GM18867 (cell line): ENCODE results near the gene ELFN2.
"Not testable (repeated sequence)": the region's sequence is repeated elsewhere in the genome, so short reads cannot be mapped to it uniquely, and the experiment has no call there.

Source experiments
- ATAC-seq: cut with Tn5 transposase; IDR thresholded peaks from one replicate; pipeline ENCODE4 v1.9.1; 2021; ENCODE audit warnings: mild to moderate bottlenecking, moderate library complexity; ENCODE audit not compliant: unreplicated experiment

Gene ELFN2

DNA sequence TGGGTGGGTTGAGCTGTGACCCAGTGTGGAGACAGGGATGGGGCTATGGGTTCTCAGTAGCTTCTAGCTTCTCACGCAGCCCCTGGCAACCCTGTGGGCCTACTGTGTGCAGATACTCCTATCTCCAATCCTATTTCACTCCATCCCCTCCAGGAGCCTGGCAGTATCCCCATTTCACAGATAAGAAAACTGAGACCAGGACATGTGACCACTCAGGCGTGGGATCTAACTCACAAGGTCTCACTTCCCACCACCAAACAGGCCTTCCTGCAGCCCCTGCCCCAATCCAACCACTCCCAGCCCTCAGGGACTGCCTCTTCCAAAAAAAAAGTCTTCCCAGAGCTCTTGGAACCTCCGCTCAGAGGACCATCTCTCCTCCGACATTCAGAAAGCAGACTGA lies 15.6 kb downstream of the ELFN2 start:
- ATAC-seq, result no peak

DNA sequence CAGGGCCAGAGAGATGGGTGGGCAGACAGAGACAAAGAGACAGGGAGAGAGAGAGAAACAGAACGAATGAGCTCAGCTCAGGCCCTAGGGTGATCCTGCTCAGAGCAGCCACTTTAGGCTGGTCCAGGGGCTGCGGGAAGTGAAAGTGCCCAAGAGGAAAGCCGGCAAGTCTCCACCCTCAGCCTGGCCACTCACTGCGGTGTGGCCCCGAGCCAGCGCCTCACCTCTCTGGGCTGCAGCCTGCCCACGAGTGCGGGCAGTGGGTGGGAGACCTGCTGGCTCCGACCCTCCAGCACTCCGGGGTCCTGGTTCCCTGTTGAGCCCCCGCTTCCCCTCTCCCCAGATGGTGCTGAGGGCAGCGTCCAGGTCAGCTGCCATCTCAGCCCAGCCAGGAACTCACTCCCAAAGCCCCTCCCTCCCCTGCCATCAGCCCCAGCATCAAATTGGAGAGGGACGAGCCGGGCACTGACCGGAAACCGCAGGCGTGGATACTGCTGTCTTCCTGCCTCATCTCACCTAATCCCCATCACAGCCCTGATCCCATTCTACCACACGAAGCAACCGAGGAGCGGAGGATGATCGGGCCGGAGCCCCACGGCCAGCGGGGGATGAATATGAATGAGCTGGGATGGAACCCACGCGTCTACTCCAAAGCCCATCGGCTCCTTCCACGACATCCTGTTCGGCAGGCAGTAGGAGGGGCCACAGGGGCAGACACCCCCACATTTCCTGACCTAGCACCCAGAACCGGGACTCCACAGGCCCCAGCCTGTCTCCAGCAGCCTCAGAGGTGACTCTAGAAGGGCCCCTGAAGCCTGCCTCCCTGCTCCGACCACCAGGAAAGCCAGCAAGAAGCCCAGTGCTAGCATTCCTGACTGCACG lies 16.9 kb downstream of the ELFN2 start:
- no peak for ATAC-seq

DNA sequence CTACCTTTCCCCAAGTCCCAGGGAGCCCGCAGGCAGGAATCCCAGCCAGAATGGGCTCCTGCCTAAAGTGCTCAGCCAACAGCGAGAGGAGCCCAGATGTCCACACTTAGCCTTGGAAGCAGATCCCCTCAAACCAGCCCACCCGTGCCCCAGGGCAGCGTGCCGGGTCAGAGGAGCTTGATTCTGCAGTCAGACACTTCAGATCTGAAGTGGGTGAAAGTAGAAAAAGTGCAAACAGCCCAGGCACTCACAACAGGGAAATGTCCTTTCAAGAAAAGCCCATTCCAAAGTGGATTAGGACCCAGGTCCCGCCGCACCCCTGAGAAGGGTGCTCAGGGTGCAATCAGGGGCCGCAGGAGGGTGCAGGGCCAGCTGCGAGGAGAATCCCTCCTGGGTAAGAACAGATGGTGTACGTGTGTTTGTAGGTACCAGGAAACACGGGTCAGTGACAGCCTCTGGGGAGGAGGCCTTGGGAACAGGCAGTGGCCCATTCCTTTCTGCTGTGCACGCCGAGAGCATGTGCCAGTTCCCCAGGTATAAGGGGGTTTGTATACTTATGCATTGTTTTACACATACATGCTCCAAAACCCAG lies 17.7 kb downstream of the ELFN2 start:
- ATAC-seq, result no peak

DNA sequence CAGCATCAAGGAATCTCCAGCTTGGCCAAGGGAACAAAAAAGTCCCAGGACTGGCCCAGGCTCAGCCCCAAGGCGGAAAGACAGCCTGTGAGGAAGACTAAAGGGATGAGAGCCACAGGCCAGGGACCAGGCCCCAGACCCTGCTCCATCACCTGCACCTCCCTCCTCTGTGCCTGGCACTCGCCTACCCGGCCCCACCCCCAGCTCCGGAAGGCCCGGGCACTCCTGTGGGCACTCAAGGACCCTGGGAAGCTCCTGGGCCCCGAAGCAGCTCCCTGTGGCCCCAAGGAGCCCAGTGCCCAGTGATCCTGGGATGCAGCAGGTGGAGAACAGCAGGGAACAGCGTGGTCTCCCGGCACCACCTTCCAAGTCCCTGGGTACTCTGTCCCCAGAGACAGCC lies 18.2 kb downstream of the ELFN2 start:
- no peak for ATAC-seq

DNA sequence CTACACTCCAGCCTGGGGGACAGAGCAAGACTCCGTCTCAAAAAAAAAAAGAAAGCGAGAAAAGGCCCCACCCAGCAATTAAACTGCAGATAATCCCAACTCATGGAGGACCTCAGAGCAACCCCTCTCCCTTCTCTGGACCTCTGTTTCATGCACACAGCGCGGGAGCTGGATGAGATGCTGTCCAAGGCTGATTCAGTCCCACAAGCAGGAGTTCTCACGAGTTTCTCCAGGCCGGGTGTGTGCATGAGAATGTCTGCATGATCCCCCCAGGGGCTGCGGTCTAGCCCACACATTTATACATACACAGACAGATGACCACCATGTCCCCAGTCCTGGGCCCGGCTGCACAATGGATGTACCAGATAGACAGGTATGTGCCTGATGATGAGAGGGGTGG lies 19.4 kb downstream of the ELFN2 start:
- no peak for ATAC-seq

DNA sequence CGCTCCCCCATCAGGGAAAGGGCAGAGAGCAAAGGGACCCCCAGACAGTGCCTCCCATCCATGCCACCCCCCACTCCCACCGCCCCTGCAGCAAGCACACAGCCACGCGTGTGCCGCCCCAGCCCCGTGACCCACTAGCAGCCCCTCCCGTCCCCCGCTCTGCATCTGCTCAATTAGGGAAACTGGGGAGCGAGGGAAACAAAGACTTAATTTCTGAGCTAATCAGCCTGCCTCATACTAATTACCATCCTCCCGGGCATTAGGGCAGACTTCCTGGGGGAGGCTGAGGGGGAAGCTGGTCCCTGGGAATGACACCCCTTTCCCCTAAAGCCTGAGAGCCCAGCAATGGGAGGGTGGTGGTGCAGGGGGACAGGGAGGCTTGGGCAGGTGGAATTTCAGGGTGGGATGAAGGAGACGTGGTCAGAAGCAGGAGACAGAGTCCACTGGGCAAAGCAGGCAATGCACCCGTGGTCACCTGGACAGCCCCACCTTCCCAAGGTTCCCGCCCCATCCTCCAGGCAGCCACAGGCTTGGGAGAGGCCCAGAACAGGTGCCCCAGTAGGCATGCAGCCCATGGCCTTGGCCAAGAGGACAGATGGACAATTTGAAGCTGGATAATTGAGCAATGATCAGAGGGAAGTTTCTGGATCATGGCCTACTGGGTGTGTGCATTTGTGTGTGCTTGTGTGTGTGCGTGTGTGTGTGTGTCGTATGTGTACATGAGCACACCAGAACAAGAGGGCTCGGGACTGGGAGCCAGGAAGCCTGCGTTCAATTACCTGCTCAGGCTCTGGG lies 20.6 kb downstream of the ELFN2 start:
- ATAC-seq, result no peak

DNA sequence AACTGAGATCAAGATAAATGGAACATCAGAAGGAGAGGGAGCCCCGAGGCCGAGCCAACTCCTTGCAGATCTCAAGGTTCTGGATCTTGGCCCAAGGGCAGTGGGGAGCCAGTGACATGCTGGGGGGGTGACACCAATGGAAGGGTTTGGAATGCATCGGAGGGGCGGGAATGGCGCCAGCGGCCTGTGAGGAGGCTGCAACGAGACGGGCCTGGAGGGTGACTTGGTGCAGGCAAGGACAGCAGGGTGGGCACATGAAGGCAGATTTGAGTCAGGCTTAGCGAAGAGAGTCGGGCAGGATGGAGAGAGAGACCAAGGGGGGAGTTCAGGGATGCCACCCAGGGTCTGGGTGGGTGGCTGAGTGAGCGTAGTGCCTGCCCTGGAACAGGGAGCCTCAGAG lies 23.2 kb downstream of the ELFN2 start:
- no peak for ATAC-seq

DNA sequence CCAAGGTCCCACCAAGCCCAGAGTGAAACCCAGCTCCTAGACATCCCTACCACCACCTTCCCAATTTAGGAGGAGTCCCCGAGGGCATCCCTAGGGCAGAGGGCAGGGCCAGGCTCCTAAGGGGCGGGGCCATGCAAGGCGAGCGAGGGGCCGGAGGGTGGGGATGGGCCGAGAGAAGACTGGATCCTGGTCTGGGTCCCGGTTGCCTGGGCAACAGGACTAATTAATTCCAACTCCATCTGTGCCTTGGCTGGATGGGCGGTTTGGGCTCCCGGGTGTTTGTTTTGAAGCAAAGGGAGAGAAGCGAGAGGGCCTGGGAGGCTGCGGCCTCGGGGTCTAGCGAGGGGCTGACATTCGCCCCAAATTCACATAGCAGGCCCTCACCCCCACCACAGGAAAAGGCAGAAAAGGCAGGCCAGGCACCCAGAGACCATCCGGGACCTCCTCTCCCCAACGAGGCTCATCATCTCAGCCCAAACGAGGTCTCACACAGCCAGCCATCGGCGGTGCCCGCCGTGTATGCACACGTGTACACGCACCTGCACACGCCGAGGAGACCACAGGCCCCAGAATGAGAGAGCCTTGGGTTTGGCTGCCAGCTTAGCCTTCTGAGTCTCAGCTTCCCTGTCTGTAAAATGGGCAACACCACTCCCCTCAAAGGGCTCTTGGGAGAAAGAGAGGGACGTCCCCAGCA lies 23.9 kb downstream of the ELFN2 start:
- no peak for ATAC-seq

DNA sequence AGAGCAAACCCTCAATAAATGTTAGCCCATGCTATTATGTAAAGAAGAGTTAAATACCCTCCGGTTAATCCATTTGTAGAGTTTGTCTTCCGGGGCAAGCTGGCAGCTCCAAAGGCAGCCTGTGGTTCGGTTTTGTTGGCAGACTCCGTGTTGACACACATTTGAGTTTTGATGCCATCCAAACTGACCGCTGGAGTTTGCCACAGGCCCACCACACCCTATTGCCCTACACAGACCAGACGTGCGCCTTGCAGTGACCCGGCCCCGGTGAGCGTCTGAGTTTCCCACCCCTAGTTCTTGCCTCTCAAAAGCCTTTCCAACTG lies 25.1 kb downstream of the ELFN2 start:
- ATAC-seq, result no peak

DNA sequence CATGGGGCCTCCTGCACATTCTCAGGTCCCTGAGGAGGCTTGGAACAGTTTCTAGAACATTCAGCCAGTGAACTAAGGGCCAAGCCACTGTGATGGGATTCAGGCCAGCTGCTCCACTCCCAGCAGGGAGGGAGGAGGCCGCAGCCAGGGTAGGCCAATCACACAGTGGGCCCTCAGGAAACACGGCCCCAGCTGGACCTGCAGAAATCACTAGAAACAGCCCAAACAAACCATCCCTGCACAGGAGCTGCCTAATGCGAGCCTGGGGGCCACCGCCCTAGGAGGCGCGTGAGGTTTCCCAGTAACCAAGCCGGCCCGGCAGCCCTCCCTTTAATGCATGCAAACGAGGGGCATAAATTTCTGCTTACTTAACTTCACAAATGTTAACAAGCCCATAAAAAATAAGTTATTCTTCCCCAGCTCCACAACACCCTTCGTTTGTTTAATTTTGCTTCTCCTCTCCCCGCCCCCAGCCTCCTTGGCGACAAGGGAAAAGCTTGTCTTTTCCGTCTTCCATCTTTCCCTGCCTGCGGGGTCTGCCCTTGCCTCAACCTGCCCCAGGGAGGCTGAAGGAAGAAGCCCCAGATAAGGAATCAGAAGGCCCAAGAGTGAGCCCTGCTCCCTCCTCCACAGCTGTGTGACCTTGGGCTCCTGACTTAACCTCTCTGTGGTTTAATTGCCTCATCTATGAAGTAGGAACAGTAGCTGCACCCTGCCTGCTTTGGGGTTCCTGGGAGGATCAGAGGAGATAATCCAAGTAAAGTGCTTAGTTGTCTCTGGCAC lies 25.7 kb downstream of the ELFN2 start:
- ATAC-seq, result no peak

DNA sequence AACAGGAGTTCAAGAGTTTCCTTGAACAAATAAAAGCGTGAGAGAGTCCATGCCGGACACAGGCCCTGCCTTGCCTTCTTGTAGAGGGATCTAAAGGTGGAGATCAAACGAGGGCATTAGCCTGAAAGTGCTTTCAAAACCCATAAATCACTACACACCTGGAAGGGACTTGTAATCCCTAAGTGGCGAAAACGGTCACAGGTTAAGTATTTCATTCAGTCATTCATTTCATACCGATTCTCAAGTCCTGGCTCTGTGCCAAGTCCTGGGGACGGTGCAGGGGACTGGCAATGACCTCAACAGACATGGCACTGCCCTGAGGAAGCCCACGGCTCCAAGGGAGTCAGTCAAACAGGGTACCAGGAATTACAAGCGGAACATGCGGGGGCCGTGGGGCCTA lies 26.6 kb downstream of the ELFN2 start:
- ATAC-seq, result no peak

DNA sequence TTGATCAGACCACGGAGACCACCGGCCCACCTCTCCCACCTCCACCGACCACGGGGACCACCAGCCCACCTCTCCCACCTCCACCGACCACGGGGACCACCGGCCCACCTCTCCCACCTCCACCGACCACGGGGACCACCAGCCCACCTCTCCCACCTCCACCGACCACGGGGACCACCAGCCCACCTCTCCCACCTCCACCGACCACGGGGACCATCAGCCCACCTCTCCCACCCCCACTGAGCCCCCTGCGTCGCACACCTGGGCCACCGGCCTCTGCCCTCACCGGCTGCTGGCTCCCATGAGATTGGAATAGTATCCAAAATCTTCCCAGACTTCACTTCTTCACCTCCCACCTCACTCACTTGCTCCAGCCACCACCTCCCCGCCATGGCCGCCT lies 27.8 kb downstream of the ELFN2 start:
- ATAC-seq, result not testable (repeated sequence)

DNA sequence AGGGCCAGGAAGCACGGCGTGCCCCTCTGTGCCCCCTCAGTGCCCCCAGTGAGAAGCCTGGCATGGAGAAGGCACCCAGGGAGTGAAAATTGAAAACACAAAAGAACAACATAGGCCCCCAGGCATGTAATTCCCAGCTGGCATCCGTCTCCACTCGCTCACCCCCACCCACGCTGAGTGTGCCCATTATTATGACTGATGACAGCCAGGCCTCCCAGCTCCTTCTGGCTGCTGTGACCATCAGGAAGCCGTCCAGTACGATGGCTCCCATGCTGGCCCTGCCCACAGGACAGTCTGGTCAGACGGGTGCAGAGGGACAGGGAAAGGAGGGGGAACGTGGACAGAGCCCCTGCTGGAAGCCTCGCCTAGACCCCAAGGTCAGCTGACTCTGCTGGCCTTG lies 30.1 kb downstream of the ELFN2 start:
- no peak for ATAC-seq

DNA sequence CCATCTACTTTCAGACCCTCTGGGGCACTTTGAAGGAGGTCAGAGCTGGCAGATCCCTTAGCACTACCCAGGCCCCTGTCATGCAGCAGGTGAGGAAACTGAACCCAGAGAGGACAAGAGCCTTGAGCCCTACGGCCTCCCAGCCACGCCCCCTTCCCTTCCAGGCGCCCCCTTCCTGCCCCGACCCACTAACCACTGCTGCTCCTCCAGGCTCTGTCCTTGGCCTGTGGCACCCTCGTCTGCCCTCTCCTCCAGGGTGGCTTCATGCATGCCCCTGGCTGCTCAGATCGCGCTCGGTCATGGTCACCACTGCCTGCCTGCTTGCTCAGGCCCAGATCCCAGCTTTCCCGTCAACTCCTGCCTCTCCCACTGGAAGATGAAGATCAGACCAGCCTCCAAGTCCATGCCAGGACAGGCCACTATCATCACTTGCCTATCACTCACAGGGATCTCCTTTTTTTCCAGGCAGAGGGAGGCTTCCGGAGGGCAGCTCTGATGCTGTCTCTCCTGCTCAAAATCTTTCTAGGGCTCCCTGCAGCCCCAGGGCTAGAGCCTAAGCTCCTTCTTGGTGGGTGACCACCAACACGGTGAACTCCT lies 30.7 kb downstream of the ELFN2 start:
- no peak for ATAC-seq

DNA sequence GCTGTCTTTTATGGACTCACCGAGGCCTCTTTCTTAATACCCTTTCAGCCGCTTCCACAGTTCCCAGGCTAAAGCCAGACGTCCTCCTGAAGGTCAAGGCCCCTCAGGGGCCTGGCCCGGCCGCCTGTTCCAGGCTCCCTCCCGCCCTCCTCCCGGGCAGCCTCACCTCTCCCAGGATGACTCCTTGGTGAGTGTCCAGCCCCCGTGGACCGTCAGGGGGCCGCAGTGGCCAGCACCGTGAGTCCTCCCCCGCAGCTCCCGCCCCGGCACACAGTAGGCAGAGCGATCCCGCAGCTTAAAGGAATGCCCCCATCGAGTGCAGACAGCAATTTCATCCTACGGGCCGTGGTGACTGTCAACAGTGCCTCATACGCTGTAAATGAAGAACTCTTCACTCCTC lies 32.9 kb downstream of the ELFN2 start:
- ATAC-seq, result no peak

DNA sequence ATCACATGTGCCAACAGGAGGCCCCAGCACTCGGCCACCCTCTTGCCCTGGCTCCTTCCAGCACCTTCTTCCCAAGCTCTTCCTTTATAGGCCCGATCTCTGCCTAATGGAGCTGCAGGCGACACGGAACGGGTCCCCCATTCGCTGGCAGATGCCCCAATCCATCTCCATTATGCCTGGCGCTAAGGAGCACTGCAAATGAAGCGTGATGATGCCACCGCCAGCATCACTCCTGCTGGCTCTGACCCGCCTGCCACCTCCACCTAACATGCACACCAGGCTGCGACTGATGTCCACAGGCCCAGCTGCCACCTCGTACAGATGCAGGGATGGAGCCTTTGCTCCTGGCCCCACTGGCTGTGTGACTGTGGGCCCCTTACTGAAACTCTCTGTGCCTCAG lies 33.5 kb downstream of the ELFN2 start:
- no peak for ATAC-seq

DNA sequence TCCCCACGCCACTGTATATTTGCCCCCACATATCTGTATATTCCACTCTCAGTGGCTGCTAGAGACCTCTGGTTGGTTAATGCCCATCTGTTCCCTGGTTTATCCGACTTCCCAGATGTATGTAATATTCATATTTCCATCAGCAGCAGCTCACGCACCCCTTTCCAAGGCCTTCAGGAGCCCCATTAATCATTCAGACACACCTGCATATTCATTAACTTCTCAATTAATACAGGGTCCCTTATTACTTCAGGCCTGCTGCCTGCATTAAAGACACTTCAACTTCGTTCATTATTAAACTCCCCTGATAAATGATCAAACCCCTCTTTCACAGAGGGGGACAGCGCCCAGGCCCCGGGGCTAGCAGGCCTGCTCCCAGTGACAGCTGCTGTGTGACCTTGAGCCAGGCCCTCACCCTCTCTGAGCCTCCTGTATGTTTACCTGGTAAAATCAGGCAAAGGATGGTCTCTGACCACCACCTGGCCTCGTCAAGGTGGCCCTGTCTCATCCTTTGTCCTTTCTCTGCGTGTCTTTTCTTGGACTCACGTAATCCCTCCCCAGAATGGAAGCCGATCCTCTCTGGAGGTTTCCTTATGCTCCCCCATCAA lies 34.5 kb downstream of the ELFN2 start:
- ATAC-seq, result no peak

DNA sequence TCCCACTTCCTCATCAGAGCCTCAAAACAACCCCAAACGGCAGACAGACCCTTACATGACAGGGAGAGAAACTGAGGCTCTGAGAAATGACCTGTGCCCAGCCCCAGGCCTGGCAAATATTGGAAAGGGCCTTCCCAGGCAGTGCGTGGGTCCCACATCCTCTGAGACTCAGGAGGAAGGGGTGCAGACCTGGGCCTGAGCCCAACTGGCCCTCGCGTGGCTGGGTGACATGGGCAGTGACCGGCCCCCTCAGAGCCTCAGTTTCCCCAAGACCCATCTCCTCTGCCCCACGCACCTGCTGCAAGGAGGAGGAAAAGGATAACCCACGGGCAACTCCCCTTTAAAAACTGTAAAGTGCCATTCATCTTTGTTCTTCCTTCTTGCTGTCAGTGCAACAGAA lies 35.6 kb downstream of the ELFN2 start:
- ATAC-seq, result no peak

DNA sequence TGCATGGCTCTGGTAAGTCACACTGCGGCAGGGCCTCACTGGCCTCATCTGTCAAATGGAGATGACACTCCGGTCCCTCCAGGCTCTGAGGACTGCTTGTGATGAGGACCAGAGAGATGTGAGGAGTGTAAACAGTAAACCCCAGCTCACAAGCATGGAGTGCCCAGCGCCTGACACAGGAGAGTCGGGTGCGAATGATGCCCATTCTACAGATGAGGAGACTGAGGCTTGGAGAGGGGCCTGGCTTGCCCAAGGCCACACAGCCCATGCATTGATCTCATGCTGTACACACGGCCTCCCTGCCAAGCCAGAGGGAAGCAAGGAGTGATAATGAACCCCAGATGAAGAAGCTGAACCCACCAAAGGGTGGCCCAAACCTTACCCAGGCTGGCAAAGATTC lies 37.2 kb downstream of the ELFN2 start:
- no peak for ATAC-seq

DNA sequence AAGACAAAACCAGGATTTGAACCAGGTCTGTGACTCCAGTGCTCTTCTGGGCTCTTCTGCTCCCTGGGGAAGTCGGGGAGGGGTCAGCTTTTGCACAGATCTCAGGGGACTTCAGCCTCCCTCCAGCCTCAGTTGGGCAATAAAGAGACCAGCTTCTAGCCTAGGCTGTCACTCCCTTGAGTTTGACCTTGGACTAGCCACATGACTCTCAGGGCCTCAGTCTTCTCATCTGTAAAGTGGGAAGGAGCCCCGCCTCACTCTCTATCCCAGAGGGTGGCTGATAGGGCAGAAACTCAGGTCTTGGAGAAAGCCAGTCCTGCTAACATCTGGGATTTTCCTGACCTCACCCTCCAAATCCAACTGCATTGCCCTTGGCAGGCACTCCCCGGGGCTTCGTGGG lies 38.7 kb downstream of the ELFN2 start:
- no peak for ATAC-seq
